HEK293 (cell line): Measurements from ENCODE around the gene DPY30.
"Not testable (repeated sequence)": the region's sequence is repeated elsewhere in the genome, so short reads cannot be mapped to it uniquely, and the experiment has no call there.

Experiments
- CTCF ChIA-PET: fragments of 350-600 bp; formaldehyde crosslinking; extraction: SDS; loops from one replicate; lab custom pipeline; 2021; ENCODE audit warnings: antibody characterized with exemption; lab: Yijun Ruan, JAX
- POLR2A ChIA-PET: fragments of 300-600 bp; formaldehyde crosslinking; extraction: SDS; loops from one replicate; lab custom pipeline; 2020; ENCODE audit warnings: antibody characterized with exemption, inconsistent platforms; lab: Yijun Ruan, JAX
- H3K27ac ChIP-seq: fragments of 200-500 bp; sonication (Bioruptor generic); 2 replicates; pipeline ENCODE4 v1.5.1; 2014; ENCODE audit warnings: low read depth, low read length, control low read depth, inconsistent platforms; ENCODE audit errors: extremely low read depth
- H3K36me3 ChIP-seq, 2 experiments: fragments of 200-500 bp in 1 of 2; sonication (Bioruptor generic) in 1 of 2; 1 replicate in 1 of 2; 2 replicates in 1 of 2; pipeline ENCODE4 v1.5.1; 2014 to 2017; ENCODE audit warnings: inconsistent platforms in 2 of 2, low read length in 2 of 2; ENCODE audit not compliant: control insufficient read depth in 2 of 2, insufficient read depth in 1 of 2
- H3K4me1 ChIP-seq: fragments of 200-500 bp; sonication (Bioruptor generic); 2 replicates; pipeline ENCODE4 v1.5.1; 2014; ENCODE audit warnings: mild to moderate bottlenecking, low read length, inconsistent platforms; ENCODE audit not compliant: control insufficient read depth, insufficient read depth
- H3K4me3 ChIP-seq: 2 replicates; pipeline ENCODE4 v1.5.1; 2011; ENCODE audit warnings: low read depth, mild to moderate bottlenecking, control low read depth, low read length, moderate library complexity
- H3K9me3 ChIP-seq: fragments of 200-500 bp; sonication (Bioruptor generic); 2 replicates; pipeline ENCODE4 v1.5.1; 2014; ENCODE audit warnings: low read depth, low read length, inconsistent platforms; ENCODE audit not compliant: control insufficient read depth, insufficient read depth
- GLIS1 ChIP-seq: fragments of 450-650 bp; formaldehyde crosslinking; IDR thresholded peaks from 2 replicates; pipeline ENCODE4 v1.5.1; 2016; ENCODE audit warnings: missing biosample characterization, missing genetic modification characterization
- HIC1 ChIP-seq: fragments of 450-650 bp; formaldehyde crosslinking; IDR thresholded peaks from 2 replicates; pipeline ENCODE4 v1.5.1; 2016; ENCODE audit warnings: missing biosample characterization, missing genetic modification characterization
- SP3 ChIP-seq: fragments of 450-650 bp; formaldehyde crosslinking; IDR thresholded peaks from 2 replicates; pipeline ENCODE4 v1.5.1; 2016; ENCODE audit warnings: missing biosample characterization, missing genetic modification characterization
- ZBTB6 ChIP-seq: fragments of 450-650 bp; formaldehyde crosslinking; IDR thresholded peaks from 2 replicates; pipeline ENCODE4 v1.5.1; 2017; ENCODE audit warnings: missing biosample characterization, missing genetic modification characterization
- ZNF121 ChIP-seq: fragments of 450-650 bp; formaldehyde crosslinking; IDR thresholded peaks from 2 replicates; pipeline ENCODE4 v1.5.1; 2016; ENCODE audit warnings: missing biosample characterization, missing genetic modification characterization
- ZNF211 ChIP-seq: fragments of 450-650 bp; formaldehyde crosslinking; IDR thresholded peaks from 2 replicates; pipeline ENCODE4 v1.5.1; 2016; ENCODE audit warnings: low read depth, missing biosample characterization, missing genetic modification characterization
- ZNF239 ChIP-seq: fragments of 450-650 bp; formaldehyde crosslinking; IDR thresholded peaks from 2 replicates; pipeline ENCODE4 v1.5.1; 2016; ENCODE audit warnings: missing biosample characterization, missing genetic modification characterization
- ZNF335 ChIP-seq: fragments of 450-650 bp; formaldehyde crosslinking; conservative IDR thresholded peaks from 2 replicates; pipeline ENCODE4 v1.5.1; 2016; ENCODE audit warnings: missing biosample characterization, missing genetic modification characterization
- ZNF354C ChIP-seq: fragments of 450-650 bp; formaldehyde crosslinking; IDR thresholded peaks from 2 replicates; pipeline ENCODE4 v1.5.1; 2016; ENCODE audit warnings: missing biosample characterization, missing genetic modification characterization, low read depth, borderline replicate concordance
- ZNF391 ChIP-seq: fragments of 450-650 bp; formaldehyde crosslinking; IDR thresholded peaks from 2 replicates; pipeline ENCODE4 v1.5.1; 2016; ENCODE audit warnings: low read depth, missing biosample characterization, missing genetic modification characterization, borderline replicate concordance
- ZNF623 ChIP-seq: fragments of 450-650 bp; formaldehyde crosslinking; IDR thresholded peaks from 2 replicates; pipeline ENCODE4 v1.5.1; 2016; ENCODE audit warnings: missing biosample characterization, missing genetic modification characterization
- ZNF692 ChIP-seq: fragments of 450-650 bp; formaldehyde crosslinking; IDR thresholded peaks from 2 replicates; pipeline ENCODE4 v1.5.1; 2016; ENCODE audit warnings: missing biosample characterization, missing genetic modification characterization
- ZSCAN16 ChIP-seq: fragments of 450-650 bp; formaldehyde crosslinking; IDR thresholded peaks from 2 replicates; pipeline ENCODE4 v1.5.1; 2016; ENCODE audit warnings: missing biosample characterization, missing genetic modification characterization

Gene DPY30

GRCh38 chr2:32034198-32034887 lies 5.3 kb downstream of the DPY30 start:
- peak; percentile 19; the same call in 1 of the 2 replicates for TF ChIP-seq GLIS1 (tag by site-specific recombination)
- TF ChIP-seq, all 188 proteins: peak for 1; not testable (repeated sequence) for 187
- H3K27ac ChIP-seq, H3K9me3 ChIP-seq, H3K4me3 ChIP-seq, H3K4me1 ChIP-seq, POLR2A ChIA-PET: not testable (repeated sequence)
- CTCF ChIA-PET, result interaction anchor here (0.7 kb wide), 1 partner anchor 321 kb away, joined by 3 read pairs; no protein-coding TSS in a partner anchor
- H3K36me3 ChIP-seq, result peaks cover 28 to 29% of the 10 kb centered on the region in 2 experiments

DNA sequence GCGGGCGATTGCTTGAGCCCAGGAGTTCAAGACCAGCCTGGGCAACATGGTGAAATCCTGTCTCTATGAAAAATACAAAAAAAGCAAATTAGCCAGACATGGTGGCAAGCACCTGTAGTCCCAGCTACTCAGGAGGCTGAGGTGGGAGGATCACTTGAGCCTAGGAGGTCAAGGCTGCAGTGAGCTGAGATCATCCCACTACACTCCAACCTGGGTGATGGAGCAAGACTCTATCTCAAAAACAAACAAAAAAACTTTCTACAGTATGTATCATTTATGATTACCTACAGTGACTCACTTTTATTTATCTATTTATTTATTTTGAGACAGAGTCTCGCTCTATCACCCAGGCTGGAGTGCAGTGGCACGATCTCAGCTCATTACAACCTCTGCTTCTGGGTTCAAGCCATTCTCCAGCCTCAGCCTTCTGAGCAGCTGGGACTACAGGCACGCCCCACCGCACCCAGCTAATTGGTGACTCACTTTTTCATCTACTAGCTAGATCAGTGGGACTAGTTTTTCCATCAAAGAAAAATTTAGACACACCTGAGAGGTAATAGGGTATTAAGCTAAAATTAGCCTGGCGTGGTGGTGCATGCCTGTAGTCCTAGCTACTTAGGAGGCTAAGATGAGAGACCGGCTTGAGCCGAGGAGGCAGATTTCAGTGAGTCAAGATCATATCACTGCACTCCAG lies 20.7 kb downstream of the DPY30 start:
- CTCF ChIA-PET, H3K4me1 ChIP-seq, H3K9me3 ChIP-seq, H3K4me3 ChIP-seq, H3K27ac ChIP-seq: not testable (repeated sequence)
- peak; percentile 35; the same call in 1 of the 2 replicates for TF ChIP-seq ZBTB6
- H3K36me3 ChIP-seq, result peaks cover 25 to 41% of the 10 kb centered on the region in 2 experiments
- POLR2A ChIA-PET, result interaction anchor here (0.7 to 1.0 kb wide), 2 partner anchors 21 to 44 kb away, joined by 3 to 4 read pairs; partner anchors contain the start of genes DPY30 and SPAST

- H3K4me1 ChIP-seq, result no peaks in the 10 kb centered on the region
- H3K36me3 ChIP-seq, result peaks cover 5 to 6% of the 10 kb centered on the region in 2 experiments; a peak in 2 of 3 replicates
- no peak overlapping the region for H3K4me3 ChIP-seq
- no peak overlapping the region for H3K27ac ChIP-seq
- no peaks in the 10 kb centered on the region for H3K9me3 ChIP-seq
- CTCF ChIA-PET, result interaction anchor here (1.5 kb wide), 1 partner anchor 51 kb away, joined by 5 read pairs; the partner anchor contains the start of gene SPAST
- POLR2A ChIA-PET, result interaction anchor here (0.6 to 1.9 kb wide), 2 partner anchors 27 to 1507 kb away, joined by 5 to 6 read pairs; partner anchors contain the start of gene DPY30
- TF ChIP-seq ZNF354C (no peak), ZNF121 (tag by site-specific recombination) (no peak), ZNF692 (tag by site-specific recombination) (no peak), ZNF391 (tag by site-specific recombination) (no peak), ZNF623 (tag by site-specific recombination) (no peak), ZSCAN16 (tag by site-specific recombination) (no peak), ZNF211 (no peak), HIC1 (tag by site-specific recombination) (no peak), ZNF335 (tag by site-specific recombination) (no peak), SP3 (tag by site-specific recombination) (no peak), ZNF239 (tag by site-specific recombination) (no peak)
These were observed 26.7 kb downstream of the DPY30 start for GRCh38 chr2:32012872-32013271.
